PFSK-1 (cell line): Measurements from ENCODE around the gene ZC3H13.

Source experiments
- FOXP2 ChIP-seq: optimal IDR thresholded peaks from 2 replicates; pipeline ENCODE3; 2011; ENCODE audit warnings: borderline replicate concordance, control low read depth, inconsistent platforms; ENCODE audit not compliant: insufficient read depth; ENCODE audit errors: extremely low read length, extremely low read depth
- POLR2AphosphoS5 ChIP-seq: IDR thresholded peaks from 2 replicates; pipeline ENCODE4 v1.6.1; 2012; ENCODE audit warnings: low read depth, mild to moderate bottlenecking, control low read depth, low read length, moderate library complexity
- SIN3A ChIP-seq: IDR thresholded peaks from 2 replicates; pipeline ENCODE4 v1.6.1; 2012; ENCODE audit warnings: mild to moderate bottlenecking, low read length, moderate library complexity, borderline replicate concordance; ENCODE audit not compliant: insufficient read depth
- TAF1 ChIP-seq: IDR thresholded peaks from 2 replicates; pipeline ENCODE4 v1.6.1; 2012; ENCODE audit warnings: low read length, control low read depth, borderline replicate concordance; ENCODE audit not compliant: insufficient read depth
- TF ChIP-seq, protein P1 (sequence below), 2 experiments: IDR thresholded peaks; 2 replicates each; pipeline versions ENCODE4 v1.6.1 to v1.8.0; 2011 to 2012; ENCODE audit warnings: low read depth in 2 of 2, low read length in 2 of 2, control low read depth in 1 of 2, inconsistent platforms in 1 of 2, mild to moderate bottlenecking in 1 of 2, moderate library complexity in 1 of 2; ENCODE audit not compliant: insufficient read depth in 1 of 2

ZC3H13 gene

GRCh38 chr13:45995245-45995644 is 57.3 kb downstream of the ZC3H13 start:
- no peak for TF ChIP-seq SIN3A
- TF ChIP-seq, protein P1, sequence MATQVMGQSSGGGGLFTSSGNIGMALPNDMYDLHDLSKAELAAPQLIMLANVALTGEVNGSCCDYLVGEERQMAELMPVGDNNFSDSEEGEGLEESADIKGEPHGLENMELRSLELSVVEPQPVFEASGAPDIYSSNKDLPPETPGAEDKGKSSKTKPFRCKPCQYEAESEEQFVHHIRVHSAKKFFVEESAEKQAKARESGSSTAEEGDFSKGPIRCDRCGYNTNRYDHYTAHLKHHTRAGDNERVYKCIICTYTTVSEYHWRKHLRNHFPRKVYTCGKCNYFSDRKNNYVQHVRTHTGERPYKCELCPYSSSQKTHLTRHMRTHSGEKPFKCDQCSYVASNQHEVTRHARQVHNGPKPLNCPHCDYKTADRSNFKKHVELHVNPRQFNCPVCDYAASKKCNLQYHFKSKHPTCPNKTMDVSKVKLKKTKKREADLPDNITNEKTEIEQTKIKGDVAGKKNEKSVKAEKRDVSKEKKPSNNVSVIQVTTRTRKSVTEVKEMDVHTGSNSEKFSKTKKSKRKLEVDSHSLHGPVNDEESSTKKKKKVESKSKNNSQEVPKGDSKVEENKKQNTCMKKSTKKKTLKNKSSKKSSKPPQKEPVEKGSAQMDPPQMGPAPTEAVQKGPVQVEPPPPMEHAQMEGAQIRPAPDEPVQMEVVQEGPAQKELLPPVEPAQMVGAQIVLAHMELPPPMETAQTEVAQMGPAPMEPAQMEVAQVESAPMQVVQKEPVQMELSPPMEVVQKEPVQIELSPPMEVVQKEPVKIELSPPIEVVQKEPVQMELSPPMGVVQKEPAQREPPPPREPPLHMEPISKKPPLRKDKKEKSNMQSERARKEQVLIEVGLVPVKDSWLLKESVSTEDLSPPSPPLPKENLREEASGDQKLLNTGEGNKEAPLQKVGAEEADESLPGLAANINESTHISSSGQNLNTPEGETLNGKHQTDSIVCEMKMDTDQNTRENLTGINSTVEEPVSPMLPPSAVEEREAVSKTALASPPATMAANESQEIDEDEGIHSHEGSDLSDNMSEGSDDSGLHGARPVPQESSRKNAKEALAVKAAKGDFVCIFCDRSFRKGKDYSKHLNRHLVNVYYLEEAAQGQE (IDR thresholded peaks at IDR 0.05; ENCODE audit: insufficient read depth in 1 of 2, low read depth in 2 of 2, low read length in 2 of 2): no peak
- TF ChIP-seq FOXP2: no peak
- no peak for TF ChIP-seq TAF1
- TF ChIP-seq POLR2AphosphoS5: no peak

GRCh38 chr13:45994752-45995151 is 57.8 kb downstream of the ZC3H13 start:
- TF ChIP-seq, protein P1 (IDR thresholded peaks at IDR 0.05; ENCODE audit: insufficient read depth in 1 of 2, low read depth in 2 of 2, low read length in 2 of 2): no peak
- TF ChIP-seq FOXP2: no peak
- TF ChIP-seq POLR2AphosphoS5: no peak
- TF ChIP-seq SIN3A: no peak
- no peak for TF ChIP-seq TAF1

- no peak for TF ChIP-seq FOXP2
- no peak for TF ChIP-seq POLR2AphosphoS5
These were observed 62.9 kb downstream of the ZC3H13 start for GRCh38 chr13:45989607-45990006.

DNA sequence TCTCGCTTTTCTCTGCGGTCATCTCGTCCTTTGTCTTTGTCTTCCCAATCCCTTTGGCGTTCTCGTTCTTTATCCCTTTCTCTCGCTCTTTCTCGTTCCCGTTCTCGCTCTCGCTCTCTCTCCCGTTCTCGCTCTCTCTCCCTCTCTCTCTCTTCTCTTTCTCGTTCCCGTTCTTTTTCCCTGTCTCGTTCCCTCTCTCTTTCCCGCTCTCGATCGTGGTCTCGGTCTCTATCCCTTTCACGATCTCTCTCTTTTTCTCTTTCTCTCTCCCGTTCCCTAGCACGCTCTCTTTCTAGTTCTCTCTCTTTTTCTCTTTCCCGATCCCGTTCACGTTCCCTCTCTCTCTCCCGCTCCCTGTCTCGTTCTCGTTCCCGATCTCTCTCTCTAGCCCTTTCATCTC is 77.2 kb downstream of the ZC3H13 start:
- TF ChIP-seq, protein P1 (IDR thresholded peaks at IDR 0.05; ENCODE audit: insufficient read depth in 1 of 2, low read depth in 2 of 2, low read length in 2 of 2): no peak
- TF ChIP-seq TAF1 (no peak), POLR2AphosphoS5 (no peak), SIN3A (no peak), FOXP2 (no peak)

- TF ChIP-seq FOXP2: no peak
- no peak for TF ChIP-seq SIN3A
- TF ChIP-seq, protein P1 (IDR thresholded peaks at IDR 0.05; ENCODE audit: insufficient read depth in 1 of 2, low read depth in 2 of 2, low read length in 2 of 2): no peak
- TF ChIP-seq TAF1: no peak
These were observed 78.0 kb downstream of the ZC3H13 start for GRCh38 chr13:45974500-45974899.
